Suprapubic skin (tissue), 4 donors: ENCODE results near the gene RECK. TPM values are rescaled to one million over a fixed set of nuclear protein-coding genes. Genes with fewer than 3 reads are reported as not detected.
A peak's percentile ranks its signal among the peaks of the same experiment; 100 is the strongest.

ENCODE experiments used
- DNase-seq, 2 donors: peaks; one replicate each; pipeline ENCODE4 v3.0.0-alpha.2; 2019; ENCODE audit warnings: low spot score in 2 of 2
- H3K27ac ChIP-seq: fragments of 200-600 bp; sonication (generic); one replicate; pipeline ENCODE4 v1.5.1; 2019
- H3K27me3 ChIP-seq: fragments of 200-600 bp; sonication (generic); one replicate; pipeline ENCODE4 v1.5.1; 2019
- H3K36me3 ChIP-seq: fragments of 200-600 bp; sonication (generic); one replicate; pipeline ENCODE4 v1.5.1; 2019
- H3K4me1 ChIP-seq: fragments of 200-600 bp; sonication (generic); one replicate; pipeline ENCODE4 v1.5.1; 2019
- H3K4me3 ChIP-seq: fragments of 200-600 bp; sonication (generic); one replicate; pipeline ENCODE4 v1.5.1; 2019; ENCODE audit warnings: mild to moderate bottlenecking
- H3K9me3 ChIP-seq: fragments of 200-600 bp; sonication (generic); one replicate; pipeline ENCODE4 v1.5.1; 2019
- EP300 ChIP-seq: sonication (generic); formaldehyde crosslinking; IDR thresholded peaks from one replicate; pipeline ENCODE4 v1.6.1; 2017; ENCODE audit warnings: antibody characterized with exemption
- POLR2A ChIP-seq, 2 donors: fragments of 450-650 bp; IDR thresholded peaks; one replicate each; pipeline ENCODE4 v1.6.1; 2017; ENCODE audit warnings: antibody characterized with exemption in 2 of 2, mild to moderate bottlenecking in 2 of 2, moderate library complexity in 2 of 2
- POLR2AphosphoS5 ChIP-seq, 3 donors: sonication (generic); formaldehyde crosslinking; IDR thresholded peaks; one replicate each; pipeline ENCODE4 v1.6.1; 2017; ENCODE audit warnings: antibody characterized with exemption in 3 of 3
- WGBS: methylation state at CpG from one replicate; pipeline ENCODE4 v1.1.5; 2018; 5-methylcytosine and 5-hydroxymethylcytosine counted together
- total RNA-seq, 4 donors: library from RNA; depleted of rRNA; stranded (reverse); fragments of >200 nt; gene quantifications; one replicate each; pipeline ENCODE4 v1.1.0, GENCODE V29; 2016
- TF ChIP-seq, protein P1 (sequence below), 2 donors: fragments of 200-600 bp in 1 of 2; fragments of 450-650 bp in 1 of 2; sonication (generic) in 1 of 2; IDR thresholded peaks; one replicate each; pipeline ENCODE4 v1.5.1; 2016 to 2019; ENCODE audit warnings: antibody characterized with exemption in 2 of 2, mild to moderate bottlenecking in 1 of 2, moderate library complexity in 1 of 2

RECK gene
- total RNA-seq, 4 donors from 2014 or later: 3.1 to 6.4 (median 4.0) TPM

DNA sequence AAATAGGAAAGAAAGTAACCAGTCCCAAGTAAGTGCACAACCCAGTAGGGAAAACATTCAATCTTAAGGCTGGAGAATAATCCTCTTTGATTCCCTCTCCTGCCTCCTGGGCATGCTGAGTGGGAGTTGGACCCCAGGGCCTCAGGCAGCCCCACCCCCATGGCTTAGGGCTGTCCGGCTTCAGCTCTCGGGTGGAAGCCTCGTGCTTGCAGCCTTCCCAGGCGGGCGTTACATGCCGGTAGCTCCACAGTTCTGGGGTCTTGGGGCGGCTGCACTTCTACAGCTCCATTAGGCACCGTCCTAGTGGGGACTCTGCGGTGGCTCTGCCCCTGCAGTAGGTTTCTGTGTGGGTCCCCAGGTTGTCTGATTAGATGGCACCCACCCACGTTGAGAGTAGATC, 109.9 kb downstream of the RECK start:
- TF ChIP-seq, protein P1, sequence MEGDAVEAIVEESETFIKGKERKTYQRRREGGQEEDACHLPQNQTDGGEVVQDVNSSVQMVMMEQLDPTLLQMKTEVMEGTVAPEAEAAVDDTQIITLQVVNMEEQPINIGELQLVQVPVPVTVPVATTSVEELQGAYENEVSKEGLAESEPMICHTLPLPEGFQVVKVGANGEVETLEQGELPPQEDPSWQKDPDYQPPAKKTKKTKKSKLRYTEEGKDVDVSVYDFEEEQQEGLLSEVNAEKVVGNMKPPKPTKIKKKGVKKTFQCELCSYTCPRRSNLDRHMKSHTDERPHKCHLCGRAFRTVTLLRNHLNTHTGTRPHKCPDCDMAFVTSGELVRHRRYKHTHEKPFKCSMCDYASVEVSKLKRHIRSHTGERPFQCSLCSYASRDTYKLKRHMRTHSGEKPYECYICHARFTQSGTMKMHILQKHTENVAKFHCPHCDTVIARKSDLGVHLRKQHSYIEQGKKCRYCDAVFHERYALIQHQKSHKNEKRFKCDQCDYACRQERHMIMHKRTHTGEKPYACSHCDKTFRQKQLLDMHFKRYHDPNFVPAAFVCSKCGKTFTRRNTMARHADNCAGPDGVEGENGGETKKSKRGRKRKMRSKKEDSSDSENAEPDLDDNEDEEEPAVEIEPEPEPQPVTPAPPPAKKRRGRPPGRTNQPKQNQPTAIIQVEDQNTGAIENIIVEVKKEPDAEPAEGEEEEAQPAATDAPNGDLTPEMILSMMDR (IDR thresholded peaks at IDR 0.05): no peak
- no peak for TF ChIP-seq EP300
- no peak for TF ChIP-seq POLR2AphosphoS5 (IDR thresholded peaks at IDR 0.05)
- no peak for TF ChIP-seq POLR2A (IDR thresholded peaks at IDR 0.05)
- no peaks in the 10 kb centered on the region for H3K27me3 ChIP-seq
- H3K9me3 ChIP-seq: no peaks in the 10 kb centered on the region
- H3K4me3 ChIP-seq: no peak overlapping the region
- peaks cover 50% of the 10 kb centered on the region for H3K4me1 ChIP-seq
- H3K36me3 ChIP-seq: no peaks in the 10 kb centered on the region
- WGBS: 84% methylated on average over 7 of the region's 10 CpGs
- H3K27ac ChIP-seq: no peak overlapping the region
- no peak for DNase-seq

DNA sequence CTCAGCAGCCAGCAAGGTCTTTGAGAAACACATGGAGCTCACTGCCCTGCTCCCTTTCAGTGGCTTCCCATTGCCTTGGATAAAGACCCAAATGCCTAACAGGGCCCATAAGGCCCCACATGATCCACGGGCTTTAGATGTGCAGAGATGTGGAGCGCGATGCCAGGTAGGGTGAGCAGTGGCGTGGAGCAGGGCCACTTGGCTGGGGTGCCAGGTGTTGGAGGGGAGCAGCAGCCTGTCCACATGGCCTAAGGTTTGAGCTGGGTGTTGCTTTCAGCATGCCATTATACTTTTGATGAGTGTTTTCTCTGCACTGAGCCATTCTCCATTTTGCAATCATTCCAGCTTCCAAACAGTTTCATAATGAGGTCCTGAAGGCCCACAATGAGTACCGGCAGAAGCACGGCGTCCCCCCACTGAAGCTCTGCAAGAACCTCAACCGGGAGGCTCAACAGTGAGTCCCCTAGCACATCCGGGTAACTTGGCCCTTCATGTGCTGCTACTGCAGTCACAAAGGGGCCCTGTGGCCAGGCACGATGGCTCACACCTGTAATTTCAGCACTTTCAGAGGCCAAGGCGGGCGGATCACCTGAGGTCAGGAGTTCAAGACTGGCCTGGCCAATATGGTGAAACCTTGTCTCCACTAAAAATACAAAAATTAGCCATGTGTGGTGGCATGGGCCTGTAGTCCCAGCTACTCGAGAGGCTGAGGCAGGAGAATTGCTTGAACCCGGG, 110.9 kb downstream of the RECK start:
- no peak for DNase-seq
- no peaks in the 10 kb centered on the region for H3K36me3 ChIP-seq
- TF ChIP-seq POLR2AphosphoS5 (IDR thresholded peaks at IDR 0.05): no peak
- WGBS: 92% methylated on average over 14 of the region's 14 CpGs
- no peaks in the 10 kb centered on the region for H3K9me3 ChIP-seq
- no peak overlapping the region for H3K4me3 ChIP-seq
- peak overlapping the region; percentile 35 for H3K27ac ChIP-seq
- H3K4me1 ChIP-seq: peaks cover 43% of the 10 kb centered on the region
- H3K27me3 ChIP-seq: no peaks in the 10 kb centered on the region

DNA sequence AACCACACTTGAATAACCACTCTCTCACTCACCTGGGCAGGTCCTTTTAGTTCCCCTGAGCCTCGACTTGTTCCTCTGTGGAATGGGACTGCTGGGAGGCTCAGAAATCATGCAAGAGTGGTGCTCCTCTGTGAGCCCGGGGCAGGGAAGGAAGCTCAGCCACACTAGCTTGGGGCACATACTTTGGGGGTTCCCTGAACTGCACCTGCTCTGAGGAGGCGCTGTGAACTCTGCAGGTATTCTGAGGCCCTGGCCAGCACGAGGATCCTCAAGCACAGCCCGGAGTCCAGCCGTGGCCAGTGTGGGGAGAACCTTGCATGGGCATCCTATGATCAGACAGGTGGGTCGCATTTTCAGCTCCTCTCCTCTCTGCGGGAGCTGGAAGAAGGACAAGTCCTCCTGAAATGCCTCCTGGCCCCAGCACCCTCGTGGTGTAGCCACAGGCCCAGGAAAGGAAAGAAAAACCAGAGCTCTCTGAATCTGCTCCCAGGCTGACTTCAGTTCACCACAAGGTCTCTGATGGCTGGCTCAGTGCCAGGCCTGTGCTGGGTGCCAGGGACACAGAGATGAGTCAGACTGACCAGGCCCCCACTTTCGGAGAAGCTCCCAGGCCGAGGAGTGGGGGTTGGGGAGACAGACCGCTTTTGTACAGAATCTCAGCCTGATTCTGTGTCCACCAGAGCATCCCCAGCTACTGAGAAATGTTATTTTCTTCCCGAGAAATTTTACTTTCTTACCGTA, 111.8 kb downstream of the RECK start:
- TF ChIP-seq POLR2AphosphoS5 (IDR thresholded peaks at IDR 0.05): peak in 1 of 3 donors; percentile 19
- TF ChIP-seq POLR2A (IDR thresholded peaks at IDR 0.05): no peak
- Histone ChIP-seq H3K9me3 (no peaks in the 10 kb centered on the region), H3K27me3 (no peaks in the 10 kb centered on the region), H3K4me1 (peaks cover 40% of the 10 kb centered on the region), H3K4me3 (no peak overlapping the region), H3K27ac (peak overlapping the region; percentile 57), H3K36me3 (no peaks in the 10 kb centered on the region)
- peak; percentile 95 to 97 for DNase-seq
- 60% methylated on average over 14 of the region's 14 CpGs for WGBS

DNA sequence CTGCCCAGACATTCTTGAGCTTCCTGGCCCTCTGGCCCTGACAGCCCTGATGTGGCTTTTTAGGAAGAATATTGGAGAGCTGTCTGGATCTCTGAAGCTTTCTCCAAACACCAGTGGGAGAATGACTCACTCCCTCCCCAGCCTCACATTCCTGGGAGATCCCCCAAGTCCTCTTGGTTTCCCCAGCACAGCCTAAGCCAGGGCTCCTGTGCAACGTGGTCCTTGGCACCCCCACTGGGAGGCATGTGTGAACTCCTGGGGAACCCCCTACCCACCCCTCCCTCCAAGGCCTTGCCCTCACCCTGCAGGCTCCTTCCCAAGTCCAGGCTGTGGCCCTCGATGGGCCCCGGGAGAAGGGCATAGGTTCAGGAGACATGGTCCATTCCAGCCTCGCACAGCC, 112.5 kb downstream of the RECK start:
- Histone ChIP-seq H3K27me3 (no peaks in the 10 kb centered on the region), H3K9me3 (no peaks in the 10 kb centered on the region), H3K36me3 (no peaks in the 10 kb centered on the region), H3K27ac (peak overlapping the region; percentile 57), H3K4me3 (no peak overlapping the region), H3K4me1 (peaks cover 41% of the 10 kb centered on the region)
- no peak for DNase-seq
- TF ChIP-seq, protein P1 (IDR thresholded peaks at IDR 0.05): no peak
- no peak for TF ChIP-seq POLR2A (IDR thresholded peaks at IDR 0.05)
- TF ChIP-seq POLR2AphosphoS5 (IDR thresholded peaks at IDR 0.05): no peak
- TF ChIP-seq EP300: no peak
- WGBS: 53% methylated on average over 2 of the region's 4 CpGs

DNA sequence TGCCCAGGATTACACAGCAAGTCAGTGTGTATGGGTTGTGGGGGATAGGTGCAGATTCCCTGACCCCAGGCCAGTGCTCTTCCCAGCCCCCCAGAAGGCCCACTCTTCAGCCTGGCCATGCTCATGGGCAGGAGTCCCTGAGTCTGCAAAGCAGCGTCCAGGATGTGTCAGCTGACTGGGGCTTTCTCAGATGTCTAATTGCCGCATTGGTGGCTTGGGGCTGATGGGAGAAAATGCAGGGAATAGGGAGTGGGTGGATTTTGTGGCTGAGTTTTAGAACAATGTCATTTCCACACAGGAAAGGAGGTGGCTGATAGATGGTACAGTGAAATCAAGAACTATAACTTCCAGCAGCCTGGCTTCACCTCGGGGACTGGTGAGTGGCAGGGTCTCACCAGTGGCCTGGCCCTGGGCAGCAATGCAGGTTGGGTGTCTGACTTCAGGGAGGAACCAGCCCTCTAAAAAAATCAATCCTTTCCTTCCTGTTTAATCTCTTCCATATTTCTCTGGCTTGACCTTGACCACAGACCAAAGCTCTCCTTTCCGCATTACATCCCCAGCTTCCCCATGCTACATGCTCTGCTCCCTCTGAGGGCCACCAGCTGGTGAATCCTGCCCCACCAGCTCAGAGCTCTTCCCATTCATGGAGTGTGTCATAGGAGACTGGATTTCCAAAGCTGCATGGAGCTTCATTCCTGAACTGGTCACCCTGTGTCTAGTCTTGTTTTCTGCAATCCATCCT, 114.0 kb downstream of the RECK start:
- 66% methylated on average over 4 of the region's 4 CpGs for WGBS
- Histone ChIP-seq H3K9me3 (no peaks in the 10 kb centered on the region), H3K4me1 (peaks cover 45% of the 10 kb centered on the region), H3K4me3 (no peak overlapping the region), H3K27me3 (no peaks in the 10 kb centered on the region), H3K27ac (peak overlapping the region; percentile 66), H3K36me3 (no peaks in the 10 kb centered on the region)
- DNase-seq: no peak
- TF ChIP-seq POLR2A (IDR thresholded peaks at IDR 0.05) (no peak), POLR2AphosphoS5 (IDR thresholded peaks at IDR 0.05) (no peak), EP300 (no peak)
- TF ChIP-seq, protein P1 (IDR thresholded peaks at IDR 0.05): no peak
